GM12878 (cell line): ENCODE measurements around the gene UXS1. TPM values are rescaled to one million over a fixed set of nuclear protein-coding genes. Genes with fewer than 3 reads are reported as not detected.

Experiments used
- ATAC-seq: fragments of 200-7000 bp; cut with Tn5 transposase; 3 replicates; pipeline ENCODE4 v1.9.1; 2020; ENCODE audit warnings: mild to moderate bottlenecking, moderate library complexity
- BruUV-seq: library from RNA; stranded (reverse); fragments of 400-500 nt; replicated peaks from 2 replicates; lab custom pipeline; 2021; lab: Mats Ljungman, UMichigan
- CTCF ChIA-PET: fragments of 300-600 bp; sonication (Branson Sonifier 250); formaldehyde crosslinking; extraction: SDS; loops from one replicate; lab custom pipeline; 2021; ENCODE audit warnings: inconsistent platforms; lab: Yijun Ruan, JAX
- POLR2A ChIA-PET: fragments of 350-600 bp; formaldehyde crosslinking; extraction: SDS; loops from one replicate; lab custom pipeline; 2021; ENCODE audit warnings: inconsistent platforms; lab: Charles Lee
- RAD21 ChIA-PET: fragments of 300-600 bp; sonication (Branson Sonifier 250); formaldehyde crosslinking; loops from one replicate; lab custom pipeline; 2023; ENCODE audit warnings: antibody characterized with exemption; ENCODE audit not compliant: unreplicated experiment; lab: Charles Lee
- SMC1A ChIA-PET: fragments of 300-600 bp; sonication (Branson Sonifier 250); formaldehyde crosslinking; loops from one replicate; lab custom pipeline; 2023; ENCODE audit not compliant: unreplicated experiment, uncharacterized antibody; lab: Charles Lee
- DNase-seq: peaks from one replicate; pipeline ENCODE4 v3.0.0-alpha.2; 2011; ENCODE audit warnings: low read depth, low spot score
- FAIRE-seq: peaks from 3 replicates; lab custom pipeline; 2011; peaks lifted over from hg19 to GRCh38; lab: Jason Lieb, UNC
- H2AFZ ChIP-seq: 2 replicates; pipeline ENCODE4 v1.6.0; 2011; ENCODE audit warnings: low read depth, low read length, control low read depth; ENCODE audit not compliant: control insufficient read depth
- H3K27ac ChIP-seq: 2 replicates; pipeline ENCODE4 v1.5.1; 2011; ENCODE audit warnings: control low read depth; ENCODE audit not compliant: control insufficient read depth, insufficient read depth
- H3K27me3 ChIP-seq, 2 experiments: replicated peaks in 1 of 2; 2 replicates each; pipeline versions ENCODE4 v1.6.0 to v1.6.1; 2011; ENCODE audit warnings: low read length in 1 of 2; ENCODE audit not compliant: control insufficient read depth in 2 of 2, insufficient read depth in 2 of 2
- H3K36me3 ChIP-seq, 2 experiments: 2 replicates each; pipeline ENCODE4 v1.5.1; 2011; ENCODE audit warnings: low read length in 1 of 2; ENCODE audit not compliant: control insufficient read depth in 2 of 2, insufficient read depth in 2 of 2
- H3K4me1 ChIP-seq: 2 replicates; pipeline ENCODE4 v1.6.1; 2011; ENCODE audit warnings: mild to moderate bottlenecking, low read length, moderate library complexity, mixed read lengths; ENCODE audit not compliant: control insufficient read depth, insufficient read depth
- H3K4me2 ChIP-seq: 2 replicates; pipeline ENCODE4 v1.6.0; 2011; ENCODE audit warnings: control low read depth; ENCODE audit not compliant: control insufficient read depth, insufficient read depth
- H3K4me3 ChIP-seq: fragments of 200-600 bp; sonication (generic); 2 replicates; pipeline ENCODE4 v1.5.1; 2016
- H3K79me2 ChIP-seq: 2 replicates; pipeline ENCODE4 v1.6.0; 2011; ENCODE audit warnings: low read length; ENCODE audit not compliant: control insufficient read depth, insufficient read depth
- H3K9ac ChIP-seq: 2 replicates; pipeline ENCODE4 v1.8.0; 2011; ENCODE audit warnings: low read length, control low read depth, mixed read lengths; ENCODE audit not compliant: control insufficient read depth, insufficient read depth
- H3K9me3 ChIP-seq: replicated peaks from 3 replicates; pipeline ENCODE4 v1.5.1; 2011; ENCODE audit warnings: mild to moderate bottlenecking, low read length; ENCODE audit not compliant: control insufficient read depth, insufficient read depth
- H4K20me1 ChIP-seq: 2 replicates; pipeline ENCODE4 v1.6.0; 2011; ENCODE audit not compliant: control insufficient read depth, insufficient read depth
- CHD4 ChIP-seq: fragments of 200-600 bp; sonication (generic); IDR thresholded peaks from 2 replicates; pipeline ENCODE4 v1.6.1; 2016; ENCODE audit warnings: mild to moderate bottlenecking
- HDGF ChIP-seq: fragments of 450-650 bp; IDR thresholded peaks from 2 replicates; pipeline ENCODE4 v1.6.1; 2016; ENCODE audit warnings: antibody characterized with exemption
- NR2C2 ChIP-seq: IDR thresholded peaks from 2 replicates; pipeline ENCODE4 v1.6.1; 2011; ENCODE audit warnings: borderline replicate concordance, low read depth; ENCODE audit not compliant: control insufficient read depth, insufficient read length
- RAD21 ChIP-seq: IDR thresholded peaks from 2 replicates; pipeline ENCODE4 v1.6.1; 2011; ENCODE audit warnings: mild to moderate bottlenecking, low read depth, low read length, moderate library complexity; ENCODE audit not compliant: insufficient read depth
- STAT1 ChIP-seq: fragments of 450-650 bp; conservative IDR thresholded peaks from 2 replicates; pipeline ENCODE4 v1.6.1; 2014; ENCODE audit warnings: antibody characterized with exemption, mild to moderate bottlenecking
- WGBS: methylation state at CpG from one replicate; pipeline ENCODE4 v1.1.6; 2016; ENCODE audit warnings: low lambda C conversion rate; ENCODE audit not compliant: insufficient replicate concordance, insufficient coverage; ENCODE audit errors: missing lambda C conversion rate; 5-methylcytosine and 5-hydroxymethylcytosine counted together
- in situ Hi-C: fragments of 300-500 bp; cut with MboI; formaldehyde crosslinking; loops from 9 replicates; pipeline ENCODE4 v1.14.3; 2018; ENCODE audit warnings: mixed read lengths
- intact Hi-C: fragments of 100-400 bp; cut with micrococcal nuclease; formaldehyde crosslinking; loops from one replicate; pipeline ENCODE4 v1.14.2; 2022; ENCODE audit not compliant: unreplicated experiment
- polyA plus RNA-seq, 11 experiments: library from polyadenylated mRNA; depleted of rRNA in 4 of 11; unstranded in 6 of 11; stranded (reverse) in 5 of 11; fragments of >200 nt; fragmentation: Nextera tagmentation in 4 of 11; fragmentation: Illumina TruSeq in 1 of 11; extraction: Ambion mirVana in 4 of 11; extraction: Trizol in 1 of 11; gene quantifications; 1 replicate in 1 of 11; 2 replicates in 10 of 11; pipeline versions ENCODE4 v1.2.1 to v1.2.3, GENCODE V29; 2011 to 2016; ENCODE audit warnings: inconsistent platforms in 2 of 11, missing spikeins in 2 of 11, low read depth in 1 of 11
- total RNA-seq, 4 experiments: library from RNA; depleted of rRNA in 3 of 4; stranded (reverse); fragments of >200 nt in 3 of 4; fragmentation: Illumina TruSeq in 1 of 4; extraction: Trizol in 1 of 4; gene quantifications; 2 replicates each; pipeline versions ENCODE4 v1.2.1 to v1.2.3, GENCODE V29; 2013 to 2021
- TF ChIP-seq, protein P1 (sequence below): IDR thresholded peaks from 2 replicates; pipeline ENCODE4 v1.6.1; 2011; ENCODE audit warnings: borderline replicate concordance, low read depth, mild to moderate bottlenecking, moderate library complexity, mixed read lengths, low read length; ENCODE audit not compliant: insufficient read depth; ENCODE audit errors: extremely low read length

Gene UXS1
- total and polyA plus RNA-seq, 10 of the 15 experiments (the other 5 are each of a cell fraction or from before 2014, with no cell fraction given) = 6.0 to 25.4 (median 24.0) TPM

DNA sequence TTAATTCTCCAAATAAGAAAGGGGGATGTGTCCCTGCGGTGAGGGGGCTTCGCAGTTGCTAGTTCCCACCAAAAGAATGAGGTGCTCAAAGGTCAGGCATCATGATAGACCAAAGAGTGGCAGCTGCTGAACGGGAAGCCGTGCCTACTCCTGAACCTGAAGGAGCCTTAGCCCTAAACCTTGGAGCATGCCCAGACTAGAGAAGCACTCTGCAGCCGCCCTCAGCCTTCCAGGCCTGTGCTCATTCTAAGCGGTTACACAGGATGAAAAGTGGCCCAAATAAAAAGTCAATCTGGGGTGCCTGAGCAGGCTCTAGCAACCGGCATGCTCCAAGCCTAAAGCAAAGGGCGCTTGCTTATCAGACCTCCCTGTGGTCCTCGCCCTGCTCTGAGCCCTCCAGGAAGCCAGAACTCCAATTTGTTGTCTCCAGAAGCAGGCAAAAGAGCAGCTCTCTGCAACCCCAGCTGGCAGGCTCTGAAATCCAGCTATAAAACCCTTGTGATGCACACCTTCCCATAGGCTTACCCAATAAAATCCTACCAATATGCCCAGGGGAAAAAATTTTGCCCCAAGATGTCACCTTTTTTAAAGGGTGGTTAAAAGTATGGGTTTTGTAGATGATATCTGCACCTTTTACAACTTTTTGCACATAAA, 17.5 kb downstream of the UXS1 start:
- in situ Hi-C loops (no loop called here), intact Hi-C loops (no loop called here)
- ATAC-seq (no peak), DNase-seq (no peak), FAIRE-seq (no peak)
- CTCF ChIA-PET = no interaction called here
- WGBS = 95% methylated on average over 9 of the region's 9 CpGs
- no peak overlapping the region for H3K9ac ChIP-seq
- H4K20me1 ChIP-seq = no peaks in the 10 kb centered on the region
- peaks cover 6% of the 10 kb centered on the region for H3K79me2 ChIP-seq
- H3K4me1 ChIP-seq = no peaks in the 10 kb centered on the region; the same call in 1 of the 2 replicates
- BruUV-seq = no TSS peak
- TF ChIP-seq RAD21 = no peak
- H3K9me3 ChIP-seq = no peaks in the 10 kb centered on the region
- POLR2A ChIA-PET = interaction anchor here (0.7 kb wide), 1 partner anchor 1138 kb away, joined by 5 read pairs; no protein-coding TSS in a partner anchor
- H3K27me3 ChIP-seq = no peaks in the 10 kb centered on the region
- H3K4me2 ChIP-seq = no peak overlapping the region
- no peak overlapping the region for H2AFZ ChIP-seq
- SMC1A ChIA-PET = interaction anchor here (1.7 kb wide), 1 partner anchor 9 kb away, joined by 5 read pairs; no protein-coding TSS in a partner anchor
- RAD21 ChIA-PET = no interaction called here
- H3K27ac ChIP-seq = no peak overlapping the region
- peaks cover 0 to 1% of the 10 kb centered on the region in 2 experiments; a peak in 2 of 4 replicates for H3K36me3 ChIP-seq
- H3K4me3 ChIP-seq = no peak overlapping the region

DNA sequence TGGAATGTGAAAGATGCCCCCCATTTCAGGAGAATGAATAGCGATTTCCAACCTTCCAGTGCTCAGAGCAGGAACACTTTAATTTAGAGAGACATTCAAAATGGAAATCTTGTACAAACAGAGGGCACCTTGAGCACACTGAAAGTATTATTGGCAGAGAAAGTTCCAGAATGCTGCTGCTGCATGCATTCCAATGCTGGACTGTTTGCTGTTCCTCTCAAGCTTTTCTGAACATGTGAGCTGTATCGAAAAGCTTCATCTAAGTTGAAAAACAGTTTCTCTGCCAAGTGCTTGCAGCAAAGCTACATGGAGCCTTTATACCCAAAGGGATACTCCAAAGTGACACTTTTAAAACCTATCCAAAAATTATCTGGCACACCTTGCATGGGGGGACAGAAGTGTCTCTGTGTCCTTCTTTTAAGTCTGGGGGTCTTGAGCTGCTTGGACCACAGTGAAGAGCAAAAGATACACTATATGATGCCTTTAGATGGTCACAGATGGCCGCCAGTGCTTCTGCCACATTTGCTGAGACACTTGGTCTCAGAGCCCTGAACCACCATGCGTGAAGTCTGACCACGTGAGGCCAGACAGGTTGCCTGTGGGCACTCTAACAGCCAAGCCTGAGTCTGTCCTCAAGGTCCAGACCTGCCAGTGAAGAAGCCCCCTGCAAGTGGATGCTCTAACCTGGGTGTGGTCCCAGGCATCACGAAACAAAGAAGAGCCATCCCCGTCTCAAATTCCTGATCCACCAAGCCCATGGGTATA, 18.8 kb downstream of the UXS1 start:
- WGBS = 77% methylated on average over 7 of the region's 7 CpGs
- ChIA-PET SMC1A (interaction anchor here (1.7 kb wide), 1 partner anchor 10 kb away, joined by 5 read pairs; no protein-coding TSS in a partner anchor), RAD21 (no interaction called here), POLR2A (no interaction called here), CTCF (no interaction called here)
- no peak for TF ChIP-seq NR2C2
- no peak for TF ChIP-seq HDGF
- TF ChIP-seq CHD4 = no peak
- TF ChIP-seq, protein P1, sequence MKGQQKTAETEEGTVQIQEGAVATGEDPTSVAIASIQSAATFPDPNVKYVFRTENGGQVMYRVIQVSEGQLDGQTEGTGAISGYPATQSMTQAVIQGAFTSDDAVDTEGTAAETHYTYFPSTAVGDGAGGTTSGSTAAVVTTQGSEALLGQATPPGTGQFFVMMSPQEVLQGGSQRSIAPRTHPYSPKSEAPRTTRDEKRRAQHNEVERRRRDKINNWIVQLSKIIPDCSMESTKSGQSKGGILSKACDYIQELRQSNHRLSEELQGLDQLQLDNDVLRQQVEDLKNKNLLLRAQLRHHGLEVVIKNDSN = peak; percentile 10
- TF ChIP-seq STAT1 = no peak
- Histone ChIP-seq H4K20me1 (no peaks in the 10 kb centered on the region), H3K4me1 (no peaks in the 10 kb centered on the region), H3K27ac (no peak overlapping the region), H2AFZ (no peak overlapping the region), H3K9me3 (no peaks in the 10 kb centered on the region), H3K79me2 (peaks cover 2% of the 10 kb centered on the region; the same call in 1 of the 2 replicates), H3K36me3 (peaks cover 0 to 1% of the 10 kb centered on the region in 2 experiments; a peak in 2 of 4 replicates), H3K27me3 (no peaks in the 10 kb centered on the region), H3K4me3 (no peak overlapping the region), H3K9ac (no peak overlapping the region), H3K4me2 (no peak overlapping the region)
- no peak for FAIRE-seq
- no TSS peak for BruUV-seq
- in situ Hi-C loops (no loop called here), intact Hi-C loops (no loop called here)
- ATAC-seq = peak; percentile 57
- no peak for DNase-seq
